Measurements from ENCODE around the gene PRPF40B.

Gene PRPF40B

DNA sequence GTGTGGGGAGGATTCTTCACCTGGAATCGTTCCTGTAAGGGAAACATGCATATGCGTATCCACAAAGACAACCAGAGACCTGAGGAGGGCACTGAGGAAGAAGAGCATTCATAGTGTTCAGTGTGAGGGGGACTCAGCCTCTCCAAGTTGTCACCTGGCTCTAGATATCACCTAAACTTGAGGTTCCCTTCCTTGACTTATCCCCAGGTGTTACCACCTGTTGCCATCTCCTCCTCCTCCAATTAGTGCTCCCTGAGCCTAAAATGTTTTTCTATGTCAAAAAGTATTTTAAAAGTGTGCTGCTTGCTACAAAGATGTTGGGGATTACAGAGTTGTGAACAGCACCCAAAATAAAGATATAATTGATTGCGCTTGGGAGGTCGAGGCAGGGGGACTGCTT is 42.8 kb downstream of the PRPF40B start:
- DNase-seq: no peak
- TF ChIP-seq GATA1 (IDR thresholded peaks at IDR 0.05; ENCODE audit: low read depth, low read length): no peak
- TF ChIP-seq POLR2A (IDR thresholded peaks at IDR 0.05; ENCODE audit: low read length): no peak

DNA sequence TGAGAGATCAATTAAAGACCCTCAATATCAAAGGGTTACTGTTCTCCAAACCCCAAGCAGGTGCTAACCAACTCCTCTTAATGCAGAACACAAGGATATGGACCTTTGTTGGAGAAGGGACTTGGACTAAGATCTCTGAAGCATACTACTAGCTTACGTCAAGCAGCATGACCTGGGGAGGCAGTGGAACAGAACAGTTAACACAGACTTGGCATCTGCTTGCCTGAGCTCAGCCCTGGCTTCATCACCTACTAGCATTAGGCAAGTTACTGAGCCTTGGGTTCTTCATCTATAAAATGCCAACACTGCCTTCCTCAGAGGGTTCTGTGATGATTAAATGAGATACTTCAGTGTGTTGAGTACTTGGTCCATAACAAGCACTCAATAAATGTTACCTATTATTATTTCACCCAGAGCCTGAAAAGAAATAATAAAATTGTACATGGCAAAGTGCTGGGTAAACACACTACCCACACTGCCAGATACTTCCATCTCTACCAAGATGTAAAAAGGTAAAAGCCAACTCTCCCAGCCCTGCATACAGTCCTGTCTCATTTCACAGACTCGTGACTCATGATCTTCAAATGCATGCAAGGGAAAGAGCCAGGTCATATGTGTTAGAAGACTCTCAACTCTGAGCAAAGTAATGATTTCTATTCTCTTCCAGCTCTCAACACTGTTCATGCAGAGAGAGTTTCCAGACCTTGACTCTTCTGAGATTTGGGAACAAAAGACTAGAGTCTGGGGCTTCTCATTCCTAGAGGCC is 44.1 kb downstream of the PRPF40B start:
- no peak for TF ChIP-seq GATA1 (IDR thresholded peaks at IDR 0.05; ENCODE audit: low read depth, low read length)
- no peak for TF ChIP-seq POLR2A (IDR thresholded peaks at IDR 0.05; ENCODE audit: low read length)
- DNase-seq: no peak

DNA sequence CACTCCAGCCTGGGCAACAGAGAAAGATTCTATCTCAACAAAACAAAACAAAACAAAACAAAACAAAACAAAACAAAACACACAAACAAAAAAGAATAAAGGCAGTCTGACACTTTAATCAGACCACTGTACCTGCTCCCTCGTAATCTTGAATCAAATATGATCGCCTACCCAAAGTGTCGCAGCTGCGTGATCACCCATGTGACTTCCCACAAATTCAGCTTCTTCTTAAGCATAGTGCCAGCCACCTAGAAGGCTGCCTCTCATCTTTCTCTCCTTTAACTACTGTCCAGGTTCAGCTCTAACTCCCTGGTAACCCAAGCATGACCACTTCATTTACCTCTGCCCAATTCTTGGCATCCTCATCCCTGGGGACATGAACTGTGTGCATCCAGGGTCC is 46.4 kb downstream of the PRPF40B start:
- TF ChIP-seq GATA1 (IDR thresholded peaks at IDR 0.05; ENCODE audit: low read depth, low read length): no peak
- no peak for TF ChIP-seq POLR2A (IDR thresholded peaks at IDR 0.05; ENCODE audit: low read length)
- no peak for DNase-seq

GRCh38 chr12:49671031-49671765 is 47.8 kb downstream of the PRPF40B start:
- DNase-seq: peak in 1 of 2 experiments; percentile 8
- TF ChIP-seq GATA1 (IDR thresholded peaks at IDR 0.05; ENCODE audit: low read depth, low read length) (no peak), POLR2A (IDR thresholded peaks at IDR 0.05; ENCODE audit: low read length) (no peak)

- DNase-seq: no peak
- no peak for TF ChIP-seq POLR2A (IDR thresholded peaks at IDR 0.05; ENCODE audit: low read length)
- TF ChIP-seq GATA1 (IDR thresholded peaks at IDR 0.05; ENCODE audit: low read depth, low read length): no peak
Observed at GRCh38 chr12:49672301-49673217, 49.2 kb downstream of the PRPF40B start.

DNA sequence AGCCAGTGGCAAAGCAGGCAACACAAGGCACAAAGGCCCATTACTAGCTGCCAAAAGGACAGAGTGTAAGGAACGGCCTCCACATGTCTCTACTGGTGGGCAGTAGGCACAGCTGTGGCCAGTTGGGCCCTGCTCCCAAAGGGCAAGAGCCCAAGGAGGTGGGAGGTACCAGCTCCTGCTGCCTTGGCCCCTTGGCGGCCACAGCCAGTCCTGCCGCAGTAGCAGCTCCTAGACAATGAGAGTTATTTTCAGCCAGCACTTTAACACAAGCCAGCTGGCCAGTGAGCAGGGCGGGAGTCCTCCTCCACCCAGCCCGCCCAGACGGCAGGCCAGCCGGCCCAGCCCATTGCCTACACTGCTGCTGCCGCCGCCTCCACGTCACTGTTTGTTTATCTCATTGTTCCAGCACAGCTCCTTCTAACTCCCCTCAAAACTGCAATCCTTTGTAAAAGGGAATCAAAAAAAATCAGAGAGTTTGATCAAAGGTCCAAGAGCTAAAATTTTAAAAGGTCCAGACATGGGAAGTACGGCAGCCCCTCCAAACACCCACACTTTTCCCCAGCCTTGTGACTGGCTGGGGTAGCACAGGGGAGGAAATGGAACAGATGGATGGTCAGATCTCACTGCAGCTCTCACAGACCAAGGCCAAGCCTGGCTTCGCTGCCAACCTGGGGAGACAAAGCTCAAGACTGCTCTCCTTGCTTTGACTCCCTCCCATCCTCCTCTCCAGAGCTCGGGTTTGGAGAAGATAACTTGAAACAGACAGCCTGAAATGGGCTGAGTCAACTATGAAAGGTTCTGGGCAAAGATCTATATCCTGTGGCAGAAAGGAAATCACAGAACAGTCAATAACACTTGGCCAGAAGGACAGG is 50.3 kb downstream of the PRPF40B start:
- peak; percentile 87 to 89 for DNase-seq
- TF ChIP-seq POLR2A (IDR thresholded peaks at IDR 0.05; ENCODE audit: low read length) (peak; percentile 75), GATA1 (IDR thresholded peaks at IDR 0.05; ENCODE audit: low read depth, low read length) (no peak)

DNA sequence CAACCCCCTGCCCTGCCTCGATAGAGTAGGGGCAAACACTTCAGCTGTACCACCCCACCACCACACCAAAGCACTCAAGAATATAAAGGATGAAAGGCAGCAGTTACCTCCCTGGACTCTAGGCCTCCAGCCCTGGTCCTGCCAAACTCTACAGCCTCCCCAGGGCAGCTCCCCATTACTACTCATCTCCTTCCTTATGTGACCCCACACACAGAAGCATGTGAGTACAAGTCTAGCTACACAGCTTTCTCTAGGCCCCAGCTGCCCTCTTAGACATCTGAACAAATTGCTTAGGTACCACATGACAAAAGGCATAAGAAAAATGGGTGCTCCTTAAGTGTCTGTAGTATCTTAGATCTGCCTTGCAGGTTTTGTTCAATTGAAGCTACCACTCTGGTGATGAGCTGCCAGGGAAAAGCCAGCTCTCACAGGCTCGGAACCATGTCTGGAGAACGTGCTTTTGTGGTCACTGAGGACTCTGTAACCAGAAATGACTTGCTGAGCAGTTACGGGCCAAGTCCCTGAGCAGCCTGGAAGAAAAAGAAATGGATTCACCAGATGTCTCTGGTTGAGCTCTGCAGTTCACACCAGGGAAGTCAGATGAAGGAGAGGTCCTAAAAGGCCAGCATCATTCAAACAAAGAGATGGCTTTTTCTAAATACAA is 51.1 kb downstream of the PRPF40B start:
- DNase-seq: no peak
- TF ChIP-seq POLR2A (IDR thresholded peaks at IDR 0.05; ENCODE audit: low read length): no peak
- no peak for TF ChIP-seq GATA1 (IDR thresholded peaks at IDR 0.05; ENCODE audit: low read depth, low read length)

GRCh38 chr12:49675137-49675536 is 51.8 kb downstream of the PRPF40B start:
- no peak for DNase-seq
- TF ChIP-seq POLR2A (IDR thresholded peaks at IDR 0.05; ENCODE audit: low read length) (no peak), GATA1 (IDR thresholded peaks at IDR 0.05; ENCODE audit: low read depth, low read length) (no peak)

DNA sequence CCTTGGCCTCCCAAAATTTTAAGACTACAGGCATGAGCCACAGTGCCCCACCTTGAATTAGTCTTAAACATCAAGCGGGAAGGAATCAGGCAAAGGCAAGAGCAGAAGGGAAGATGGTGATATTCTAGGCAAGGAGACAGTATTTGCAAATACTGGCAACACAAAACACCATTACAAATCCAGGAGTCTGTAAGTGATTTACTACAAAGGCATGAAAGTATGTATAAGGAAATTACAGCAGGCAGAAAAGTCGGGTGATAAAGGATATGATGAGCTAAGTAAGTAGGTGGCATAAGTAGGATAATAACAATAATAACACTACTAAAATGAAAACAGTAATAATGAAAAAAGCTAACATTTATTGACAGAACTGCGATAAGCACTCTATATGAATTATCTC is 55.4 kb downstream of the PRPF40B start:
- no peak for DNase-seq
- TF ChIP-seq POLR2A (IDR thresholded peaks at IDR 0.05; ENCODE audit: low read length): no peak
- TF ChIP-seq GATA1 (IDR thresholded peaks at IDR 0.05; ENCODE audit: low read depth, low read length): no peak

DNA sequence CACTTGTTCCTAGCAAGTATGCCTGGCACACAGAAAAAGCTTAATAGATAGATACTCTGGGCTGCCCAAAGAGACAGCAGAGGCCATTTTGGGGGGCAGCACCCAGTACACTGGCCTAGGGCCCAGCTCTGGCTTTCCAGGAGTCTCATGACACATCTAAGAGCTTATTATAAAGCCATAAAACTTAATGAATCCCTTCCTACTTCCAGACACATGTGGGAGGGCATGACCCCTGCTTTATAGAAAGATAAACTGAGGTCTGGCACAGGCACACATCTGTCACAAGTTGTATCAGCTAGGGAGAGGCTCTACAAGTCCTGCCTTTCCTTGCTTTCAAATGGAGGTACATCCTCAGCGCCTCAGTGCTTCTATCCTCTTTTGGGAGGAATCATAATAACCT is 56.7 kb downstream of the PRPF40B start:
- no peak for DNase-seq
- TF ChIP-seq POLR2A (IDR thresholded peaks at IDR 0.05; ENCODE audit: low read length) (no peak), GATA1 (IDR thresholded peaks at IDR 0.05; ENCODE audit: low read depth, low read length) (no peak)

GRCh38 chr12:49683599-49684309 is 60.4 kb downstream of the PRPF40B start:
- no peak for DNase-seq
- TF ChIP-seq GATA1 (IDR thresholded peaks at IDR 0.05; ENCODE audit: low read depth, low read length) (no peak), POLR2A (IDR thresholded peaks at IDR 0.05; ENCODE audit: low read length) (no peak)

DNA sequence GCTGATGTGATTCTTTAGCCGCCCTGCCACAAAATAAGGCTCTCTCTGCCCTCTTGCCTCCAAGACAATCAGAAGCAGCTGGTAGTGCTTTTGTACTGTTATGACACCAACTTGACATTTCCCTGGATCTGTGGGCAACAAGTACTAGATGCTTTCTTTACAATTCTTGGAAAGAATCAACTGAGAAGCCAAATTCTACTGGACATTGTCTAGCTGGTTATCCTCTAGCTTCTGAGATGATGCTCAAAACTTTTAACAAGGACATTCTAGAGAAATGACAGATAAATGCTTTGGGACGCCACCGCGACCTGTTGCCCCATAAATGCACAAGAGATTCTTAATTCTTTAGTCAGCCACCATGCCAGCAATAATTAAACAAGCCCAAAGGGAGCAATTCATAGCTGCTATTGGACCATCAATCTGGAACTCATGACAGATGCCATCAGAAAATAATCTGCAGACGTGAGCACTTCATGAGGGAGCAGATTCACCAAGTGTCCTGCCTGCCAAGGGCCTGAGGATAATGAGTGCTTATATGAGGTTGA is 61.0 kb downstream of the PRPF40B start:
- no peak for DNase-seq
- no peak for TF ChIP-seq POLR2A (IDR thresholded peaks at IDR 0.05; ENCODE audit: low read length)
- TF ChIP-seq GATA1 (IDR thresholded peaks at IDR 0.05; ENCODE audit: low read depth, low read length): no peak
